A549 (cell line): Measurements from ENCODE around the gene PDE4D. TPM values are rescaled to one million over a fixed set of nuclear protein-coding genes. Genes with fewer than 3 reads are reported as not detected.

Experiments
- ATAC-seq, 2 experiments: fragments of 200-7000 bp in 1 of 2; fragments of >200 bp in 1 of 2; cut with Nextera tagmentation in 1 of 2; cut with Tn5 transposase in 1 of 2; 3 replicates each; pipeline versions ENCODE4 v1.8.0 to v1.9.1; 2018 to 2020; ENCODE audit warnings: mild to moderate bottlenecking in 1 of 2, moderate library complexity in 1 of 2
- CTCF ChIA-PET: fragments of 300-600 bp; sonication (Branson Sonifier 250); formaldehyde crosslinking; extraction: SDS; loops from one replicate; lab custom pipeline; 2021; ENCODE audit warnings: antibody characterized with exemption, inconsistent platforms; lab: Yijun Ruan, JAX
- POLR2A ChIA-PET: fragments of 350-600 bp; formaldehyde crosslinking; extraction: SDS; loops from one replicate; lab custom pipeline; 2021; ENCODE audit warnings: antibody characterized with exemption, inconsistent platforms; lab: Yijun Ruan, JAX
- DNase-seq, 2 experiments: peaks; one replicate each; pipeline versions ENCODE4 v3.0.0 to v3.0.0-alpha.2; 2011 to 2016; ENCODE audit warnings: low read depth in 1 of 2, low spot score in 1 of 2
- FAIRE-seq: peaks from 2 replicates; lab custom pipeline; 2011; peaks lifted over from hg19 to GRCh38; lab: Jason Lieb, UNC
- H3K27ac ChIP-seq, 2 experiments: fragments of >200 bp; sonication (Bioruptor Twin); formaldehyde crosslinking; 3 replicates each; pipeline ENCODE4 v1.5.1; 2016 to 2017
- H3K4me1 ChIP-seq: fragments of >200 bp; sonication (Bioruptor Twin); formaldehyde crosslinking; 3 replicates; pipeline ENCODE4 v1.6.1; 2016
- H3K4me2 ChIP-seq: fragments of >200 bp; sonication (Bioruptor Twin); formaldehyde crosslinking; 3 replicates; pipeline ENCODE4 v1.6.1; 2016
- H3K4me3 ChIP-seq: fragments of >200 bp; sonication (Bioruptor Twin); formaldehyde crosslinking; 3 replicates; pipeline ENCODE4 v1.5.1; 2016
- H3K9me3 ChIP-seq: fragments of >200 bp; sonication (Bioruptor Twin); formaldehyde crosslinking; 3 replicates; pipeline ENCODE4 v1.6.1; 2016
- BCL3 ChIP-seq: fragments of >200 bp; sonication (Bioruptor Twin); formaldehyde crosslinking; IDR thresholded peaks from 3 replicates; pipeline ENCODE4 v1.6.1; 2016
- BHLHE40 ChIP-seq: IDR thresholded peaks from 2 replicates; pipeline ENCODE4 v1.6.1; 2012; ENCODE audit warnings: low read depth, low read length, inconsistent platforms
- CBX2 ChIP-seq: fragments of 200-600 bp; sonication (generic); IDR thresholded peaks from 2 replicates; pipeline ENCODE4 v1.6.1; 2016; ENCODE audit warnings: low read depth, mild to moderate bottlenecking, borderline replicate concordance
- CBX8 ChIP-seq: fragments of 200-600 bp; sonication (generic); IDR thresholded peaks from 2 replicates; pipeline ENCODE4 v1.6.1; 2016
- CEBPB ChIP-seq, 2 experiments: fragments of >200 bp in 1 of 2; sonication (Bioruptor Twin) in 1 of 2; formaldehyde crosslinking in 1 of 2; IDR thresholded peaks; 2 replicates each; pipeline ENCODE4 v1.6.1; 2012 to 2016
- CHD2 ChIP-seq: fragments of 150-350 bp; IDR thresholded peaks from 2 replicates; pipeline ENCODE4 v1.6.1; 2014; ENCODE audit warnings: low read length; ENCODE audit not compliant: partially characterized antibody
- CHD4 ChIP-seq: fragments of 200-600 bp; sonication (generic); IDR thresholded peaks from 2 replicates; pipeline ENCODE4 v1.6.1; 2016; ENCODE audit warnings: antibody characterized with exemption, mild to moderate bottlenecking, borderline replicate concordance
- EHF ChIP-seq: fragments of 250-450 bp; sonication (Bioruptor Pico); IDR thresholded peaks from 2 replicates; pipeline ENCODE4 v1.5.0; 2020; ENCODE audit warnings: mild to moderate bottlenecking
- EHMT2 ChIP-seq: fragments of 200-600 bp; sonication (generic); IDR thresholded peaks from 2 replicates; pipeline ENCODE4 v1.6.1; 2016; ENCODE audit warnings: antibody characterized with exemption, low read depth, mild to moderate bottlenecking, moderate library complexity
- EP300 ChIP-seq, 2 experiments: fragments of >200 bp; sonication (Bioruptor Twin); formaldehyde crosslinking; IDR thresholded peaks; 2 replicates in 1 of 2; 3 replicates in 1 of 2; pipeline ENCODE4 v1.6.1; 2016 to 2017
- ESRRA ChIP-seq: fragments of 150-350 bp; IDR thresholded peaks from 2 replicates; pipeline ENCODE4 v1.6.1; 2014; ENCODE audit warnings: mild to moderate bottlenecking, low read length, borderline replicate concordance
- FOSB ChIP-seq: fragments of 250-450 bp; sonication (Bioruptor Pico); IDR thresholded peaks from 2 replicates; pipeline ENCODE4 v1.5.0; 2020; ENCODE audit warnings: mild to moderate bottlenecking, moderate library complexity
- FOSL2 ChIP-seq, 2 experiments: fragments of 450-650 bp in 1 of 2; fragments of >200 bp in 1 of 2; sonication (Bioruptor Twin) in 1 of 2; formaldehyde crosslinking; IDR thresholded peaks; 2 replicates each; pipeline versions ENCODE4 v1.5.0 to v1.6.1; 2016 to 2020; ENCODE audit warnings: mild to moderate bottlenecking in 1 of 2, moderate library complexity in 1 of 2
- GATA3 ChIP-seq: IDR thresholded peaks from 2 replicates; pipeline ENCODE4 v1.6.1; 2012; ENCODE audit warnings: borderline replicate concordance
- HDAC2 ChIP-seq: fragments of 200-600 bp; sonication (generic); IDR thresholded peaks from 2 replicates; pipeline ENCODE4 v1.6.1; 2016
- HES2 ChIP-seq: fragments of >200 bp; sonication (Bioruptor Twin); formaldehyde crosslinking; IDR thresholded peaks from 2 replicates; pipeline ENCODE4 v1.6.1; 2016
- MAFK ChIP-seq: fragments of 450-650 bp; IDR thresholded peaks from 2 replicates; pipeline ENCODE4 v1.6.1; 2014; ENCODE audit not compliant: partially characterized antibody
- MAX ChIP-seq: IDR thresholded peaks from 2 replicates; pipeline ENCODE4 v1.6.1; 2012
- MAZ ChIP-seq: fragments of 150-350 bp; IDR thresholded peaks from 2 replicates; pipeline ENCODE4 v1.6.1; 2014; ENCODE audit warnings: antibody characterized with exemption, low read depth, low read length, borderline replicate concordance
- PHF8 ChIP-seq: fragments of 200-600 bp; sonication (generic); IDR thresholded peaks from 2 replicates; pipeline ENCODE4 v1.6.1; 2016; ENCODE audit warnings: low read depth, mild to moderate bottlenecking, antibody characterized with exemption, moderate library complexity, borderline replicate concordance
- POLR2AphosphoS2 ChIP-seq: conservative IDR thresholded peaks from 2 replicates; pipeline ENCODE4 v1.6.1; 2012; ENCODE audit warnings: low read length, improper control_type of control experiment, inconsistent platforms
- RAD21 ChIP-seq, 2 experiments: fragments of >200 bp in 1 of 2; sonication (Bioruptor Twin) in 1 of 2; formaldehyde crosslinking in 1 of 2; IDR thresholded peaks in 1 of 2; conservative IDR thresholded peaks in 1 of 2; 2 replicates in 1 of 2; 3 replicates in 1 of 2; pipeline ENCODE4 v1.6.1; 2012 to 2018; ENCODE audit warnings: inconsistent platforms in 1 of 2
- RNF2 ChIP-seq: fragments of 200-600 bp; sonication (generic); IDR thresholded peaks from 2 replicates; pipeline ENCODE4 v1.6.1; 2016; ENCODE audit warnings: low read depth, mild to moderate bottlenecking, antibody characterized with exemption, moderate library complexity, borderline replicate concordance
- TFCP2L1 ChIP-seq: fragments of 250-450 bp; sonication (Bioruptor Pico); IDR thresholded peaks from 2 replicates; pipeline ENCODE4 v1.5.0; 2021; ENCODE audit warnings: mild to moderate bottlenecking
- TP53 ChIP-seq: fragments of 250-450 bp; sonication (Bioruptor Pico); IDR thresholded peaks from 2 replicates; pipeline ENCODE4 v1.5.0; 2021; ENCODE audit warnings: mild to moderate bottlenecking, moderate library complexity
- ZC3H11A ChIP-seq: fragments of 450-650 bp; IDR thresholded peaks from 2 replicates; pipeline ENCODE4 v1.6.1; 2014; ENCODE audit warnings: antibody characterized with exemption, mild to moderate bottlenecking
- ZNF302 ChIP-seq: fragments of 250-450 bp; sonication (Bioruptor Pico); IDR thresholded peaks from 2 replicates; pipeline ENCODE4 v1.9.0; 2021; ENCODE audit warnings: inconsistent platforms, mild to moderate bottlenecking, moderate library complexity
- WGBS: methylation state at CpG from one replicate; pipeline ENCODE4 v1.1.6; 2017; ENCODE audit errors: missing lambda C conversion rate; 5-methylcytosine and 5-hydroxymethylcytosine counted together
- polyA plus RNA-seq, 4 experiments: library from polyadenylated mRNA; depleted of rRNA in 3 of 4; stranded (reverse); fragments of >200 nt; fragmentation: RNase III in 1 of 4; extraction: RNeasy Plus Mini Kit Qiagen cat#74134 plus additional on column Dnase treatment in 1 of 4; gene quantifications; 2 replicates in 3 of 4; 3 replicates in 1 of 4; pipeline ENCODE4 v1.2.3, GENCODE V29; 2011 to 2017
- TF ChIP-seq, protein P1 (sequence below): fragments of 250-450 bp; sonication (Bioruptor Pico); IDR thresholded peaks from 2 replicates; pipeline ENCODE4 v1.5.0; 2021; ENCODE audit warnings: mild to moderate bottlenecking, moderate library complexity, borderline replicate concordance
- TF ChIP-seq, protein P2 (sequence below): IDR thresholded peaks from 2 replicates; pipeline ENCODE4 v1.6.1; 2012
- TF ChIP-seq, protein P3 (sequence below): fragments of 150-350 bp; IDR thresholded peaks from 2 replicates; pipeline ENCODE4 v1.6.1; 2014; ENCODE audit warnings: low read depth, mild to moderate bottlenecking, low read length

The PDE4D gene
- polyA plus RNA-seq, 2 of the 4 experiments (the other 2 are of a cell fraction) = 74.0 to 213 TPM

- TF ChIP-seq POLR2AphosphoS2 (no peak), CEBPB (IDR thresholded peaks at IDR 0.05) (peak in 1 of 2 experiments; percentile 62; a peak in 1 of 4 replicates), ZC3H11A (no peak), HES2 (no peak), ESRRA (no peak), BHLHE40 (no peak), EHF (no peak), TFCP2L1 (CRISPR knock-in tag) (no peak), GATA3 (peak; percentile 76; the same call in 1 of the 2 replicates), MAFK (peak; percentile 74), EHMT2 (no peak), TP53 (CRISPR knock-in tag) (no peak), FOSL2 (IDR thresholded peaks at IDR 0.05) (peak; percentile 76; the same call in 1 of the 2 replicates), FOSL2 (CRISPR knock-in tag; IDR thresholded peaks at IDR 0.05) (peak; percentile 93), CBX8 (no peak), FOSB (no peak), MAZ (no peak), ZNF302 (CRISPR knock-in tag) (no peak), CBX2 (no peak), RNF2 (no peak), EP300 (IDR thresholded peaks at IDR 0.05) (peak; percentile 55 to 57; a peak in 2 of 5 replicates), HDAC2 (no peak), CHD4 (no peak), RAD21 (conservative IDR thresholded peaks at IDR 0.05 in 1 of 2, IDR thresholded peaks at IDR 0.05 in 1 of 2) (no peak), PHF8 (no peak), CHD2 (no peak)
- TF ChIP-seq, protein P1, sequence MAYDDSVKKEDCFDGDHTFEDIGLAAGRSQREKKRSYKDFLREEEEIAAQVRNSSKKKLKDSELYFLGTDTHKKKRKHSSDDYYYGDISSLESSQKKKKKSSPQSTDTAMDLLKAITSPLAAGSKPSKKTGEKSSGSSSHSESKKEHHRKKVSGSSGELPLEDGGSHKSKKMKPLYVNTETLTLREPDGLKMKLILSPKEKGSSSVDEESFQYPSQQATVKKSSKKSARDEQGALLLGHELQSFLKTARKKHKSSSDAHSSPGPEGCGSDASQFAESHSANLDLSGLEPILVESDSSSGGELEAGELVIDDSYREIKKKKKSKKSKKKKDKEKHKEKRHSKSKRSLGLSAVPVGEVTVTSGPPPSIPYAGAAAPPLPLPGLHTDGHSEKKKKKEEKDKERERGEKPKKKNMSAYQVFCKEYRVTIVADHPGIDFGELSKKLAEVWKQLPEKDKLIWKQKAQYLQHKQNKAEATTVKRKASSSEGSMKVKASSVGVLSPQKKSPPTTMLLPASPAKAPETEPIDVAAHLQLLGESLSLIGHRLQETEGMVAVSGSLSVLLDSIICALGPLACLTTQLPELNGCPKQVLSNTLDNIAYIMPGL (CRISPR knock-in tag) = no peak
Measured at GRCh38 chr5:59786334-59786805, 107.2 kb downstream of the PDE4D start (continued).

- WGBS = 75% methylated on average over 5 of the region's 5 CpGs
- Histone ChIP-seq H3K4me1 (peaks cover 50% of the 10 kb centered on the region), H3K27ac (peak overlapping the region; percentile 91 to 95), H3K9me3 (no peaks in the 10 kb centered on the region; the same call in 2 of the 3 replicates), H3K4me2 (peak overlapping the region; percentile 72), H3K4me3 (no peak overlapping the region)
- CTCF ChIA-PET = interaction anchor here (0.9 to 2.2 kb wide), 6 partner anchors 12 to 396 kb away, joined by 3 to 9 read pairs (median 4); no protein-coding TSS in a partner anchor
- POLR2A ChIA-PET = interaction anchor here (0.6 to 1.9 kb wide), 3 partner anchors 17 to 21 kb away, joined by 3 to 10 read pairs (median 8); no protein-coding TSS in a partner anchor
- ATAC-seq = no peak
- DNase-seq = no peak
- TF ChIP-seq, protein P2, sequence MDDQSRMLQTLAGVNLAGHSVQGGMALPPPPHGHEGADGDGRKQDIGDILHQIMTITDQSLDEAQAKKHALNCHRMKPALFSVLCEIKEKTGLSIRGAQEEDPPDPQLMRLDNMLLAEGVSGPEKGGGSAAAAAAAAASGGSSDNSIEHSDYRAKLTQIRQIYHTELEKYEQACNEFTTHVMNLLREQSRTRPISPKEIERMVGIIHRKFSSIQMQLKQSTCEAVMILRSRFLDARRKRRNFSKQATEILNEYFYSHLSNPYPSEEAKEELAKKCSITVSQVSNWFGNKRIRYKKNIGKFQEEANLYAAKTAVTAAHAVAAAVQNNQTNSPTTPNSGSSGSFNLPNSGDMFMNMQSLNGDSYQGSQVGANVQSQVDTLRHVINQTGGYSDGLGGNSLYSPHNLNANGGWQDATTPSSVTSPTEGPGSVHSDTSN = no peak
- TF ChIP-seq MAX = no peak
- no peak for TF ChIP-seq POLR2AphosphoS2
- no peak for TF ChIP-seq RAD21 (conservative IDR thresholded peaks at IDR 0.05 in 1 of 2, IDR thresholded peaks at IDR 0.05 in 1 of 2)
- no peak for TF ChIP-seq BCL3
- no peak for TF ChIP-seq CHD4
- no peak for TF ChIP-seq EP300 (IDR thresholded peaks at IDR 0.05)
- no peak for TF ChIP-seq FOSL2 (IDR thresholded peaks at IDR 0.05)
- no peak for TF ChIP-seq FOSL2 (CRISPR knock-in tag; IDR thresholded peaks at IDR 0.05)
- TF ChIP-seq MAZ = no peak
- TF ChIP-seq CBX8 = no peak
- no peak for TF ChIP-seq CEBPB (IDR thresholded peaks at IDR 0.05)
- TF ChIP-seq MAFK = no peak
- TF ChIP-seq EHMT2 = no peak
- TF ChIP-seq PHF8 = no peak
- TF ChIP-seq, protein P3, sequence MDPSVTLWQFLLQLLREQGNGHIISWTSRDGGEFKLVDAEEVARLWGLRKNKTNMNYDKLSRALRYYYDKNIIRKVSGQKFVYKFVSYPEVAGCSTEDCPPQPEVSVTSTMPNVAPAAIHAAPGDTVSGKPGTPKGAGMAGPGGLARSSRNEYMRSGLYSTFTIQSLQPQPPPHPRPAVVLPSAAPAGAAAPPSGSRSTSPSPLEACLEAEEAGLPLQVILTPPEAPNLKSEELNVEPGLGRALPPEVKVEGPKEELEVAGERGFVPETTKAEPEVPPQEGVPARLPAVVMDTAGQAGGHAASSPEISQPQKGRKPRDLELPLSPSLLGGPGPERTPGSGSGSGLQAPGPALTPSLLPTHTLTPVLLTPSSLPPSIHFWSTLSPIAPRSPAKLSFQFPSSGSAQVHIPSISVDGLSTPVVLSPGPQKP = no peak
- TF ChIP-seq TFCP2L1 (CRISPR knock-in tag) = no peak
- TF ChIP-seq ESRRA = no peak
- peak; percentile 23 for FAIRE-seq
Measured at GRCh38 chr5:59785676-59786333, 107.7 kb downstream of the PDE4D start.
